Measurements from ENCODE around the gene THOC6. TPM values are rescaled to one million over a fixed set of nuclear protein-coding genes. Genes with fewer than 3 reads are reported as not detected.
"Not testable (repeated sequence)": the region's sequence is repeated elsewhere in the genome, so short reads cannot be mapped to it uniquely, and the experiment has no call there.

THOC6 gene
- total RNA-seq, 2 experiments from 2014 or later, result 49.5 to 58.4 TPM

DNA sequence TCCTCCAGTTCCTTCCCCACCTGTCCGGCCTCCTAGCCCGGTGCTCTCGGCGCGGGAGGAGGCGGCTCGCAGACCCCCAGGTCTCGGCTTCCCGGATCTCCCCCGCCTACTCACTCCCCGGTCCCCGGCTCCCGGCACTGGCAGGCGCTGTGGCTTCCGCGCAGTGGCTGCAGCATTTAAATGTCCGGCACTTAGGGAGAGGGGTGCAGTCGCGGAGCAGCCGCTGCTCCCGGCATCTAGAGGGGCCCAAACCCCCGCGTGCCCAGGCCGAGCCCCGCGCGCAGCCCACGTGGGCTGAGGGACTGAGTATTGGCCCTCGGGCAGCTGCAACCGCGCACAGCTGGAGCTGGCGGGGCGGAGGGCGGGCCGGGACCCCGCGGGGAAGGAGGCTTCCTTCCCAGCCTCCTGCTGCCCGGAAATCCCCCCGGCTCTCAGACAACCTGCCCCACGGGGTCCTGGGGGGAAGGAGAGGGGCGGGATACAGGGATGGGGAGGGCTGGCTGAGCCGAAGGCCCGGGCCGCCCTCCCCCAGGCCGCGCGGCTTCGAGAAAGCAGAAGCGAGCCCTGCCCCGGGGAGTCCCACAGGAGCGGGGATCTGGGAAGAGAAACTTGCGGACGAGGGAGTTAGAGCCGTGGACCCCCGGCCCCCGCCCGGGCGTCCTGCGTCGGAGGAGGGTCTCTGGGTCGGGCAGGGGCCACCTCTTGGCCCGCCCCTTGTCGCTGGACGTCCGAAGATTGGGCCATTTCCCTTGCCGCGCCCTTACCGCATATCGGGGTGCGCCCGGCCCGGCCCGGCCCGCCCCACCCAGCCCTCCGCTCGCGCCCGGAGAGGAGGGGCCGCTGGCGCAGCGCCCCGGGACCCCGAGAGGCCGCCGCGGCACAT is 22.2 kb downstream of the THOC6 start, which contains the start of gene MMP25:
TSS of gene MMP25 (plus strand) at position 804 of the 883 bp plus-strand sequence. CDS start 357 bp downstream, outside the sequence.
- H3K9me3 Mint-ChIP-seq, result no peaks in the 10 kb centered on the region
- H3K27me3 Mint-ChIP-seq, result peaks cover 47% of the 10 kb centered on the region
- H3K27ac Mint-ChIP-seq, result peak within 1 kb of the TSS; percentile 81
- peak within 1 kb of the TSS; percentile 76 for H3K4me3 Mint-ChIP-seq
- CTCF ChIA-PET, result interaction anchor here (0.7 to 9.4 kb wide), 5 partner anchors 13 to 83 kb away, joined by 3 to 119 read pairs (median 3); no protein-coding TSS in a partner anchor
- H3K36me3 Mint-ChIP-seq (ENCODE audit: low read depth), result peaks cover 5% of the 10 kb centered on the region
- peaks cover 38% of the 10 kb centered on the region for H3K4me1 Mint-ChIP-seq
- POLR2A ChIA-PET, result interaction anchor here (0.5 kb wide), 1 partner anchor 520 kb away, joined by 3 read pairs; no protein-coding TSS in a partner anchor
- no peak for DNase-seq

- Mint-ChIP-seq H3K4me3 (peak overlapping the region; percentile 63), H3K9me3 (no peaks in the 10 kb centered on the region), H3K27ac (peak overlapping the region; percentile 80), H3K36me3 (ENCODE audit: low read depth) (peaks cover 13% of the 10 kb centered on the region), H3K27me3 (peaks cover 43% of the 10 kb centered on the region), H3K4me1 (peaks cover 44% of the 10 kb centered on the region)
- ChIA-PET POLR2A (no interaction called here), CTCF (interaction anchor here (0.8 to 5.5 kb wide), 6 partner anchors 8 to 19 kb away, joined by 3 to 33 read pairs (median 7); no protein-coding TSS in a partner anchor)
- DNase-seq, result no peak
Measured at GRCh38 chr16:3046641-3047386, 23.0 kb downstream of the THOC6 start.

- Mint-ChIP-seq H3K9me3 (no peaks in the 10 kb centered on the region), H3K27me3 (peaks cover 40% of the 10 kb centered on the region), H3K27ac (peak overlapping the region; percentile 71), H3K4me3 (peak overlapping the region; percentile 63), H3K4me1 (peaks cover 48% of the 10 kb centered on the region), H3K36me3 (ENCODE audit: low read depth) (peaks cover 17% of the 10 kb centered on the region)
- DNase-seq, result no peak
- CTCF ChIA-PET, result interaction anchor here (0.8 to 5.5 kb wide), 9 partner anchors 8 to 82 kb away, joined by 3 to 33 read pairs (median 4); no protein-coding TSS in a partner anchor
- POLR2A ChIA-PET, result no interaction called here
Measured at GRCh38 chr16:3047387-3047720, 23.5 kb downstream of the THOC6 start.

GRCh38 chr16:3049921-3050481 is 26.2 kb downstream of the THOC6 start:
- Mint-ChIP-seq H3K27me3 (peaks cover 19% of the 10 kb centered on the region), H3K9me3 (no peaks in the 10 kb centered on the region), H3K4me3 (no peak overlapping the region), H3K4me1 (peaks cover 59% of the 10 kb centered on the region), H3K36me3 (ENCODE audit: low read depth) (peaks cover 32% of the 10 kb centered on the region), H3K27ac (no peak overlapping the region)
- CTCF ChIA-PET, result interaction anchor here (0.8 to 5.5 kb wide), 7 partner anchors 9 to 79 kb away, joined by 3 to 33 read pairs (median 6); no protein-coding TSS in a partner anchor
- POLR2A ChIA-PET, result no interaction called here
- no peak for DNase-seq

- Mint-ChIP-seq H3K36me3 (ENCODE audit: low read depth) (peaks cover 35% of the 10 kb centered on the region), H3K9me3 (no peaks in the 10 kb centered on the region), H3K27me3 (peaks cover 14% of the 10 kb centered on the region), H3K27ac (peak overlapping the region; percentile 31), H3K4me3 (no peak overlapping the region), H3K4me1 (peaks cover 60% of the 10 kb centered on the region)
- DNase-seq, result no peak
- ChIA-PET CTCF (interaction anchor here (0.6 to 5.5 kb wide), 6 partner anchors 9 to 47 kb away, joined by 3 to 33 read pairs (median 3); no protein-coding TSS in a partner anchor), POLR2A (no interaction called here)
Measured at GRCh38 chr16:3050487-3050886, 26.7 kb downstream of the THOC6 start.

DNA sequence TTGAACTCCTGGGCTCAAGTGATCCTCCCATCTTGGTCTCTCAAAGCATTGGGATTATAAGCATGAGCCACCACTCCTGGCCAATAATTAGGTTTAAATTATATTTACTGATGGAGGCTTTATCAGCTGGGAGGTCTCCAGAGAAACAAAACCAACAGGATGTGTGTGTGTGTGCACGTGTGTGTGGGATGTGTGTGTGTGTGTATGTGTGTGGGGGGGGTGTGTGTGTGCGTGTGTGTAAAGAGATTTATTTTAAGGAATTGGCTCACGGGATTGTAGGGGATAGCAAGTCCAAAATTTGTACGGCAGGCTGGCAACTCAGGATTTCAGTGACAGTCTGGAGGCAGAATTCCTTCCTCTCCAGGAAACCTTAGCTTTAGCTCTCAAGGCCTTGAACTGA is 27.2 kb downstream of the THOC6 start:
- POLR2A ChIA-PET, result no interaction called here
- Mint-ChIP-seq H3K4me1 (peaks cover 64% of the 10 kb centered on the region), H3K27me3 (peaks cover 12% of the 10 kb centered on the region), H3K9me3 (no peaks in the 10 kb centered on the region), H3K27ac (peak overlapping the region; percentile 31), H3K4me3 (no peak overlapping the region), H3K36me3 (ENCODE audit: low read depth) (peaks cover 39% of the 10 kb centered on the region)
- CTCF ChIA-PET, result interaction anchor here (0.6 to 5.5 kb wide), 9 partner anchors 8 to 84 kb away, joined by 3 to 25 read pairs (median 3); partner anchors contain the start of gene ZNF213
- no peak for DNase-seq

GRCh38 chr16:3051494-3051893 is 27.7 kb downstream of the THOC6 start:
- H3K4me3 Mint-ChIP-seq, result no peak overlapping the region
- H3K27me3 Mint-ChIP-seq, result peaks cover 12% of the 10 kb centered on the region
- H3K36me3 Mint-ChIP-seq (ENCODE audit: low read depth), result peaks cover 41% of the 10 kb centered on the region
- ChIA-PET CTCF (interaction anchor here (0.9 to 5.5 kb wide), 6 partner anchors 8 to 83 kb away, joined by 3 to 25 read pairs (median 5); partner anchors contain the start of gene ZNF213), POLR2A (no interaction called here)
- no peak overlapping the region for H3K27ac Mint-ChIP-seq
- DNase-seq, result no peak
- H3K9me3 Mint-ChIP-seq, result no peaks in the 10 kb centered on the region
- peaks cover 68% of the 10 kb centered on the region for H3K4me1 Mint-ChIP-seq

GRCh38 chr16:3052571-3053329 is 28.9 kb downstream of the THOC6 start:
- CTCF ChIA-PET, result interaction anchor here (2.0 kb wide), 1 partner anchor 77 kb away, joined by 7 read pairs; no protein-coding TSS in a partner anchor
- POLR2A ChIA-PET, H3K27me3 Mint-ChIP-seq, H3K9me3 Mint-ChIP-seq, H3K4me3 Mint-ChIP-seq: not testable (repeated sequence)
- H3K36me3 Mint-ChIP-seq (ENCODE audit: low read depth), result peaks cover 53% of the 10 kb centered on the region
- H3K4me1 Mint-ChIP-seq, result peaks cover 76% of the 10 kb centered on the region
- peak overlapping the region; percentile 26 for H3K27ac Mint-ChIP-seq
- DNase-seq, result peak; percentile 46

DNA sequence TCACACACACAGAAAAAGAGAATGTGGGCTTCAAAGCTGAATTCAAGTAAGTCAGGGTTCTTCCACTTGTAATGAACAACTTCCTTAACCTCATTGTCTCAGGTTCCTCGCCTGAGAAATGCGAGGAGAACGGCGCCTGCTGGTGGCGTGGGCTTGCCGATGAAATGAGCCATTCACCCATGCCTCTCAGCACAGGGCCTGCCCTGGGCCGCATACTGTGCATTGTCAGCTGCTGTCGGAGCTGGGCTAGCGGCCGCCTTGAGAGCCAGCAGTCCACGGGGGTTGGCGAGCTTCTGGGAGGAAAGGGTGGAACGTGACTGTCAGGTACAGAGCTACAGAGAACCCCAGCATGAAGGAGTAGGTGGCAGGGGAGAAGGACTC is 29.5 kb downstream of the THOC6 start:
- Mint-ChIP-seq H3K36me3 (ENCODE audit: low read depth) (peaks cover 53% of the 10 kb centered on the region), H3K4me1 (peaks cover 75% of the 10 kb centered on the region)
- DNase-seq, H3K4me3 Mint-ChIP-seq, H3K27ac Mint-ChIP-seq, H3K9me3 Mint-ChIP-seq, POLR2A ChIA-PET, CTCF ChIA-PET, H3K27me3 Mint-ChIP-seq: not testable (repeated sequence)

- H3K27me3 Mint-ChIP-seq, result no peaks in the 10 kb centered on the region
- H3K27ac Mint-ChIP-seq, result peak overlapping the region; percentile 88
- peaks cover 71% of the 10 kb centered on the region for H3K4me1 Mint-ChIP-seq
- POLR2A ChIA-PET, result no interaction called here
- H3K9me3 Mint-ChIP-seq, result no peaks in the 10 kb centered on the region
- DNase-seq, result peak; percentile 52
- H3K36me3 Mint-ChIP-seq (ENCODE audit: low read depth), result peaks cover 55% of the 10 kb centered on the region
- CTCF ChIA-PET, result interaction anchor here (0.9 to 6.0 kb wide), 6 partner anchors 10 to 74 kb away, joined by 3 to 67 read pairs (median 5); partner anchors contain the start of gene IL32
- peak overlapping the region; percentile 59 for H3K4me3 Mint-ChIP-seq
Measured at GRCh38 chr16:3054965-3055733, 31.3 kb downstream of the THOC6 start.

DNA sequence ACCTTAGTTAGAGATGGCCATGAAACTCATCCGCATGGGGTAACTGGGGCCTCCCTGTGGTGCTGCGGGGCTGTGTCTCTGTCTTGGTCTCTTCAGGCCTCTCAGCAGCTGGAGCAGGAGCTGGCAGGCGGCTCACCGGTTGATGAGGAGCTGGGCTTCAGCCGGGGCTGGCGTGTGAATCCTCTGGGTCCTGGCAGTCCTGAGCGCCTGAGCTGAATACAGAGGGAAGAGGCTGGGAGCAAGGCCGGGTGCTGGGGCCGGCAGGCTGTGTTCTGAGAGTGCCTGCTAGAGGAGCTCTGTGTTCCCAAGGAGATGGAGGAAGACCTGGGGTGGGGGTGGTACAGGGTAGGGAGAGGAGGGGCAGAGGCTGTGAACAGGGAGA is 31.9 kb downstream of the THOC6 start:
- DNase-seq, H3K27me3 Mint-ChIP-seq, POLR2A ChIA-PET, H3K9me3 Mint-ChIP-seq: not testable (repeated sequence)
- Mint-ChIP-seq H3K27ac (peak overlapping the region; percentile 88), H3K36me3 (ENCODE audit: low read depth) (peaks cover 53% of the 10 kb centered on the region), H3K4me1 (peaks cover 72% of the 10 kb centered on the region), H3K4me3 (peak overlapping the region; percentile 59)
- CTCF ChIA-PET, result interaction anchor here (1.1 to 6.0 kb wide), 7 partner anchors 10 to 95 kb away, joined by 3 to 67 read pairs (median 5); partner anchors contain the start of gene IL32
